Endothelial cell (in vitro differentiated cells): Measurements from ENCODE around the gene ATP6AP1. TPM values are rescaled to one million over a fixed set of nuclear protein-coding genes. Genes with fewer than 3 reads are reported as not detected.

Source experiments
- DNase-seq: peaks from one replicate; pipeline ENCODE4 v3.0.0; 2021; ENCODE audit warnings: low spot score
- H3K27ac Mint-ChIP-seq: one replicate; pipeline ENCODE4 v1.8.0; 2021; ENCODE audit warnings: mixed read lengths, inconsistent platforms; ENCODE audit not compliant: unreplicated experiment
- H3K27me3 Mint-ChIP-seq: one replicate; pipeline ENCODE4 v1.8.0; 2021; ENCODE audit warnings: mild to moderate bottlenecking, moderate library complexity, mixed read lengths, inconsistent platforms; ENCODE audit not compliant: unreplicated experiment
- H3K36me3 Mint-ChIP-seq: one replicate; pipeline ENCODE4 v1.8.0; 2021; ENCODE audit warnings: mild to moderate bottlenecking, low read depth, mixed read lengths, inconsistent platforms; ENCODE audit not compliant: unreplicated experiment
- H3K4me1 Mint-ChIP-seq: one replicate; pipeline ENCODE4 v1.8.0; 2021; ENCODE audit warnings: mild to moderate bottlenecking, mixed read lengths, inconsistent platforms; ENCODE audit not compliant: unreplicated experiment
- H3K4me3 Mint-ChIP-seq: one replicate; pipeline ENCODE4 v1.8.0; 2021; ENCODE audit warnings: mild to moderate bottlenecking, mixed read lengths, inconsistent platforms; ENCODE audit not compliant: unreplicated experiment
- H3K9me3 Mint-ChIP-seq: one replicate; pipeline ENCODE4 v1.8.0; 2021; ENCODE audit warnings: mixed read lengths, inconsistent platforms; ENCODE audit not compliant: unreplicated experiment
- total RNA-seq: library from RNA; stranded (reverse); fragmentation: NEBNext Ultra II Directional; extraction: Animal tissue kit (Norgen Biotek cat#: 25700); gene quantifications from one replicate; pipeline ENCODE4 v1.2.1, GENCODE V29; 2021; ENCODE audit not compliant: unreplicated experiment
- TF ChIP-seq, protein P1 (sequence below): fragments of 200-600 bp; sonication (generic); IDR thresholded peaks from one replicate; pipeline ENCODE4 v1.5.0; 2021; ENCODE audit warnings: antibody characterized with exemption; ENCODE audit not compliant: unreplicated experiment

Gene ATP6AP1
- total RNA-seq, 1 donor from 2014 or later: 100 TPM

DNA sequence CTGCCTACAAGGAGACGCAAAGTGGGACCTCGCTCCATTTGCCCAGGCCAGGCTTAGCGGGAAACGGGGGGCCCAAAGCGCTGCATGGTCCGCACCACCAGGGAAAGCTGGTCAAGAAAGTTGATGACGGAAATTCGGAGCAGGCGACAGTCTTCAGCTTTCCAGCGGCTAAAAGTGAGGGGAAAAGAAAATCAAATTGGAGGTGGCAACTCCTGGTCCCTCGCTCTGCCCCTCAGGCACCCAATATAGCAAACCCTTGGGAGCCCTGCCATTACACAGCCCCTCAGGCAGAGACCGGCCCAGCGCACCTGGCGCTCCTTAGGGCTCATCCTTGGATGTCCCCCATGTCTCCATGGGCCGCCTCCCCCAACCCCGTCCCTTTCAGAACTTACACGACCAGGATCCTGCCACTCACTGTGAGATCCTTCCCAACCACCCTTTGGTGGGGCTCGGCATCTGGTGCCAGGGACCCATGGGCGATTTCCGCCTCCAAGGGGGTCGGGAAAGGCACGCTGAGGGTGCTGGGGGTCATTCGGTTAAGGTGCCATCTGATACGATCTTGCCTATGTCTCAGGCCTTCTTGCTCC, 49.5 kb downstream of the ATP6AP1 start:
- TF ChIP-seq, protein P1, sequence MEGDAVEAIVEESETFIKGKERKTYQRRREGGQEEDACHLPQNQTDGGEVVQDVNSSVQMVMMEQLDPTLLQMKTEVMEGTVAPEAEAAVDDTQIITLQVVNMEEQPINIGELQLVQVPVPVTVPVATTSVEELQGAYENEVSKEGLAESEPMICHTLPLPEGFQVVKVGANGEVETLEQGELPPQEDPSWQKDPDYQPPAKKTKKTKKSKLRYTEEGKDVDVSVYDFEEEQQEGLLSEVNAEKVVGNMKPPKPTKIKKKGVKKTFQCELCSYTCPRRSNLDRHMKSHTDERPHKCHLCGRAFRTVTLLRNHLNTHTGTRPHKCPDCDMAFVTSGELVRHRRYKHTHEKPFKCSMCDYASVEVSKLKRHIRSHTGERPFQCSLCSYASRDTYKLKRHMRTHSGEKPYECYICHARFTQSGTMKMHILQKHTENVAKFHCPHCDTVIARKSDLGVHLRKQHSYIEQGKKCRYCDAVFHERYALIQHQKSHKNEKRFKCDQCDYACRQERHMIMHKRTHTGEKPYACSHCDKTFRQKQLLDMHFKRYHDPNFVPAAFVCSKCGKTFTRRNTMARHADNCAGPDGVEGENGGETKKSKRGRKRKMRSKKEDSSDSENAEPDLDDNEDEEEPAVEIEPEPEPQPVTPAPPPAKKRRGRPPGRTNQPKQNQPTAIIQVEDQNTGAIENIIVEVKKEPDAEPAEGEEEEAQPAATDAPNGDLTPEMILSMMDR: no peak
- Mint-ChIP-seq H3K36me3 (peaks cover 4% of the 10 kb centered on the region), H3K4me3 (peak overlapping the region; percentile 86), H3K27ac (no peak overlapping the region), H3K4me1 (no peaks in the 10 kb centered on the region), H3K9me3 (no peaks in the 10 kb centered on the region), H3K27me3 (peaks cover 2% of the 10 kb centered on the region)
- no peak for DNase-seq

DNA sequence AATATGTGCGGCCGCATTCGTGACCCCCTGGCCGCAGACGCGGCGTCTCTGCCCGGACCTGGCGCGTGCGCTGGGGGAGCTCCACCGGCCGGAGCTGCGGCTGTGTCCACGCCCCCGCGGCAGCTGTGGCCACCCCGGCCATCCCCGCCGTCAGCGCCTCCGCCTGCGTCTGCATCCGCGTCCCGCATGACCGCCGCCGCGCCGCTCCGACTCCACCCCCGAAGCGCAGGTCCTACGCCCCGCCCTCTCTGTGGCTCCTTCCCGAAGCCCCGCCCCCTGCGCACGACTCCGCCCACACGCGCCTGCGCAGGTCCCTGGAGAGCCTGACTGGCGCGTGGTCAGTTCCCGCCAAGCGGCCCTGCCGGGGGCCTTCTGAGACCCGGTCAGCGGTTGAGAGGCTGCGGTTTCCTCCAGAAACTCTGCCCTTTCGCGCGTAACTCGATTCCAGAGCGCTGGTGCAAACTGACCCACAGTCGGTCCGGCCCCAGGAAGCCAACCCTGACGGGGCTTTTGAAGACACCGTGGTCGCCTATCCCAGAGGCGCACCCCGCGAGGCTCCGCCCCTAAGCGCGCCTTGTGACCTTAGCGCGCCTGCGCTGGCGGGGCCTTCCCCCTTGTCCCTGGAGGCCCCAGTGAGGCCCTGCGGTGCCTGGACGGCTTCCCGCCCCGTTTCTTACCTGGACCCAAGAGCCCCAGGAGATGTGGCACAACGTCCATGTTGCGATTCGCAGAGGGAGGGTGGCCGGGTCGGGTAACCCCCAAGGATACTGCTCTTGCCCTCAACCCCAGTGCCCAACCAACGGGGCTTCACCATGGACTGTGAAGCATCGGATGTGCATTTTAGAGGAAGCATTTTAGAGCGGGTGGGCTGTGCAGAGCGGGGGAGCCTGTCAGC, 50.5 kb downstream of the ATP6AP1 start, which contains the start of gene LAGE3:
TSS of gene LAGE3 (minus strand) at position 554 of the 895 bp plus-strand sequence. CDS start at position 188, 366 bp downstream.
- DNase-seq: peak; percentile 94
- Mint-ChIP-seq H3K27me3 (peaks cover 2% of the 10 kb centered on the region), H3K9me3 (no peaks in the 10 kb centered on the region), H3K4me1 (peaks cover 5% of the 10 kb centered on the region), H3K36me3 (no peaks in the 10 kb centered on the region), H3K27ac (no peak within 1 kb of the TSS), H3K4me3 (peak within 1 kb of the TSS; percentile 86)
- TF ChIP-seq, protein P1: no peak

DNA sequence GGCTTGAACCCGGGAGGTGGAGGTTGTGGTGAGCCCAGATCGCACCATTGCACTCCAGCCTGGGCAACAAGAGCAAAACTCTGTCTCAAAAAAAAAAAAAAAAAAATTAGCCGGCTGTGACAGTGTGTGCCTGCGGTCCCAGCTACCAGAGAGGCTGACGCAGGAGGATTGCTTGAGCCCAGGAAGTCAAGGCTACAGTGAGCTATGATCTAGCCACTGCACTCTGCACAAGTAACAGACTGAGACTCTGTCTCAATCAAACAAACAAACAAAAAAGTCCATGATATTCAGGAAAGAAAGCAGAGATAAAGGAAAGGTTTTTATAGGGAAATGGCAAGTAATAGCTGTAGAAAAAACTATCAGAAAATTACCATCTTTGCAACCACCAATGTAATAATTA, 52.7 kb downstream of the ATP6AP1 start:
- TF ChIP-seq, protein P1: no peak
- Mint-ChIP-seq H3K27me3 (no peaks in the 10 kb centered on the region), H3K9me3 (no peaks in the 10 kb centered on the region), H3K4me3 (no peak overlapping the region), H3K4me1 (peaks cover 5% of the 10 kb centered on the region), H3K27ac (no peak overlapping the region), H3K36me3 (no peaks in the 10 kb centered on the region)
- no peak for DNase-seq

DNA sequence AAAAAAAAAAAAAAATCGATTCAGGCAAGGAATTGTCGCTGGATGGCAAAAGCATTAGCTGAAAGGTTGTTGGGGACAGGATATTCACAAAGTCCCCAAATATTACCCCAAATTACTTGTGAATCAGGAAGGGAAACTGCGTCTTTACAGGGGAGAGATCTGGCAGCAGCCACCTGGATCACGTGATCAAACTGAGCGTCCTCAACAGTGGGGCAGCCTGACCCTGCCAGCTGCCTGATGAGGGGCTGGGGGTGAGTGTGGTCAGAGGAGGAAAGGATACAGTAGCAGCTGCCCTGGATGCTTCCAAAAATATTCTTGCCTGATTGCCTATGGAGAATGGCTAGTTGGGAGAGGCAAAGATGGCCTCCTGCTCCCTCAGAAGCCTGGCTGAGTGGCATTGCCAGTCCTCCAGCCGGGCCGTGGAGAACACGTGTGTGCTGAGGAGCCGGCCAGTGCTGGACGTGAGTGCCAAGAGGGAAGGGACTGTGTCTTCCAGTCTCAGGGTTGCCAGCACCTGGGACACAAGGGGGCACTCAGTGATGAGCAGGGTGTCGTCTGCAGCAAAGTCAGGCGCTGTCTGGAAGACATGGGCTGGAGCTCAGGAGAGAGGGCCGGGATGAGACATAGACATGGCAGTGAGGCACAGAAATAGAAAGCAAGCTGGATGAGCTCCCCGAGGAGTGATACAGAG, 53.6 kb downstream of the ATP6AP1 start:
- Mint-ChIP-seq H3K4me3 (no peak overlapping the region), H3K36me3 (no peaks in the 10 kb centered on the region), H3K27ac (no peak overlapping the region), H3K27me3 (no peaks in the 10 kb centered on the region), H3K9me3 (no peaks in the 10 kb centered on the region), H3K4me1 (peaks cover 5% of the 10 kb centered on the region)
- TF ChIP-seq, protein P1: no peak
- no peak for DNase-seq
